Forelimb muscle (tissue), 1 donor: ENCODE data around the gene MUSTN1. TPM values are rescaled to one million over a fixed set of nuclear protein-coding genes. Genes with fewer than 3 reads are reported as not detected.

ENCODE experiments used
- DNase-seq: peaks from one replicate; pipeline ENCODE4 v3.0.0-alpha.2; 2013; ENCODE audit warnings: low read depth
- polyA plus RNA-seq: library from polyadenylated mRNA; unstranded; fragments of 120-200 nt; gene quantifications from one replicate; pipeline ENCODE4 v1.2.1, GENCODE V29; 2013; ENCODE audit not compliant: insufficient read length

The MUSTN1 gene
- polyA plus RNA-seq, 1 donor: 169 TPM

DNA sequence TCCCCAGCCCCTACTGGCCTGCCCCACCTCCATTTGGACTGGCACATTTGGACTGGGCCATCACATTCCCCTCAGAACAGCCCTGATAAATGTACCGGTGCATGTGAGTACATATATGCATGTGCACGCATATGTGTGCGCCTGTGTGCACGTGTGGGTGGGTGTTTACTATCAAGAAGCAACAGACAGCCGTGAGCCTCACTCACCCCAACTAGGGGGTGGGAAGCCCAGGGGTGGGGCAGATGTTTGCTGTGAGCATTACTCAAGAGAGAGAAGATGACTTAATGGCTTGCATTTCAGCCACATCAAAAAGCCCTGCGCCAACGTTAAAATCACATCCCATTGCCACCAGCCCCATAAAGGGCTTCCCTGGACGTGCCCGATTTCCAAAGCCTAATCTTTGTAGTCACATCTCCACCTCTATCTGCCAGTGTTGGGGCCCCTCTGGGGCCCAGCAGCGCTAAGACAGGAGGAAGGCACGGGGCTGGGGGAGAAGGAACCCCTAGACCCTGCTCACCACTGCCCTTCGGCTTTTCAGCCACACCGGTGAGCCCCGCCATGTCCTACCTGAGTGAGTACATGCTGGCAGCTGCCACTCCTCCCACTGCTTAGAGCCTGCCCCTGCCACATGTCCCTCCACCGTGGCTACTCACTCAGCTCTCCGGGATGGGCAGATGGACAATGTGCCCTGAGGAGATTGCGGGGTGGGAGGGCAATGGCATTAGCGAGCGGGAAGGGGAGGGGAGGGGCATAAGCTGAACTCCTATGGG lies 29.4 kb downstream of the MUSTN1 start:
- no peak for DNase-seq

DNA sequence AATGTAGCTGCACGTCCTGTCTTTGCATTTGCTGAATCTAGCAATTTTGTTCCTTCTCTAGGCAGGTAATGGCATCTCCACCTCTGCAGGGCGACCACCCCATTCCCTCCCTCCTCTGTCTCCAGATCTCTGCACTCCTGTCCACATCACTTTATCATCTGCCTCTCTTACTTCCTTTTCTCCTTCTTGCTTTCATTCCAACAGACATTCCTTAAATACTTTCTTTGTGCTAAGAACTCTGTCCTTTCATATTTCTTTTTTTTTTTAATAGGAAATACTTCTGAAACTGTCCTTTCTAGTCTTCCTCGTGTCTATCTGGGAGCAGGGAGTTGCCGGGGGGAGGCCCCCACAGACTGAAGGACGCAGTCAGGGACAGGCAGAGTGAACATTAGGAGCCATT lies 33.0 kb downstream of the MUSTN1 start:
- no peak for DNase-seq

DNA sequence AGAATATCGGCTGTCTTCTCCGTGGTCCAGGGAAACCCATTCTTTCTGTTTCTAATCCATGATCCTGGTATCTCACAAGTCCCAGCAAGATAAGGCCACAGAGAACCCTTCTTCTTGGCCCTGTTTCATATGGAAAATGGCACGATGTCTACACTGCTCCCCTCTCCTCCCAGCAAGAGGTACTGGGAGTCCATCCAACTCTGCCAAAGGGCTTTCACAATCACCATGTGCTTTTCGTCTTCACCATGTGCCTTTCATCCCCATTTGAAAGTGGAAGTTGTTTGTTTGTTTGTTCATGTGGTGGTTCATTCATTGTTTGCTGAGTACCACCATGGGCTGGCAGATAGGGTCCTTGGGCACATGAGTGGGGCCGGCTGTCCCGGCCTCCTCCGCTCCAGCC lies 34.7 kb downstream of the MUSTN1 start:
- no peak for DNase-seq

DNA sequence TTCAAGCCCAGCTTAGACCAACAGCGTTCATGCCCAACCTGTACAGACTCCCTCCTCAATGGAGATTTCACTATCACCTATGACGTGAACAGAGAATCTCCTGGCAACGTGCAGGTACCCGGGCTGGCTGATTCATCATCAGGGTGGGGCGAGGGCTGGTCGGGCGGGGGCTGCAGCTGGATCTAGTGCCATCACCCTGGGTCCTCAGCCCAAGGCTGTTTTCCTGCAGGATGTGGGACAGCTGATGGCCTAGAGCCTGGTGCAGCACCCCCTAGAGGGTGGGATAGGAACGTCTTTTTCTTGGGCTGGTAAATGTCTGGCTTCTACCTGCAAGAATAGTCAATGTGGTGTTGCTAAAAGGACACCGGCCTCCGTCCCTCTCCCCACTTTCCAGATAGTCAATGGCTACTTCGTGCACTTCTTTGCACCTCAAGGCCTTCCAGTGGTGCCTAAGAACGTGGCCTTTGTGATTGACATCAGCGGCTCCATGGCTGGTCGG lies 35.8 kb downstream of the MUSTN1 start:
- DNase-seq: no peak

DNA sequence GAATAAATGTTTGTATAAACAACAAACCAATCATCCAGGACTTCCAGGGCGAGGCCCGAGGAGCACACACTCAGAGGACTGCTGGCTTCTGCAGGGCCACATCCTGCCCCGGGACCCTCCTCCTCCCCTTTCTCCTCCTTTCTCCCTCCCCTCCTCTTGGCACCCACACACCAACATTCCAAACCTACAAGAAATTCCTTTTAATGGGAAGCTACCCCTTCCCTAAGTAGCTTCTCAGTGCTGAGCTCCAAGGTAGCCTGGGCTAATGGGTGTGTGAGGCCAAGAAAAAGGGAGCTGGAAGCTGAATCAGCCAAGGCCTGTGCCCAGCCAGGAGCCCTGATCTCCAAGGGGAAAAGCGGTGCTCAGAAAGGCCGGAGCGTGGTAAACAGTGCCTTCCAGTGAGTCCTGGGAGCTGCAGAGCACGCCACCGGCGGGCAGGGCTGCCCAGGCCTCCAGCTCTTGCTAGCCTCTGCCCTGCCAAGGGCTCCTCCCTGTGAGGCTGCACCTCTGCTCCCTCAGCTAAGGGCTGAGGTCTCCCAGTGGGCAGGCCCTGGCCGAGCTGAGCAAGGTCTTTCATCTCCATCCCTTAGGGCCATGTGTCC lies 36.3 kb downstream of the MUSTN1 start:
- DNase-seq: no peak

DNA sequence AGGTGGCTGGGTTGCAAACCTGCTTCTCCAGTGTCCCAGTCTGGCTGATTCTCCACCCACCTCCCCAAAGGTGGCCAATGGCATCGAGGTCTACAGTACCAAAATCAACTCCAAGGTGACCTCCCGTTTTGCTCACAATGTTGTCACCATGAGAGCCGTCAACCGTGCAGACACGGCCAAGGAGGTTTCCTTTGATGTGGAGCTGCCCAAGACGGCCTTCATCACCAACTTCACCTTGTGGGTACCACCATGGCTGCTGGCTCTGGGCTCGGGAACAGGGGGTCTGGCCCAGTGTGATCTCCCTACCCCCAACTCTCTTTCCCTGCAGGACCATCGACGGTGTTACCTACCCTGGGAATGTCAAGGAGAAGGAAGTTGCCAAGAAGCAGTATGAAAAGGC lies 38.4 kb downstream of the MUSTN1 start:
- DNase-seq: no peak

DNA sequence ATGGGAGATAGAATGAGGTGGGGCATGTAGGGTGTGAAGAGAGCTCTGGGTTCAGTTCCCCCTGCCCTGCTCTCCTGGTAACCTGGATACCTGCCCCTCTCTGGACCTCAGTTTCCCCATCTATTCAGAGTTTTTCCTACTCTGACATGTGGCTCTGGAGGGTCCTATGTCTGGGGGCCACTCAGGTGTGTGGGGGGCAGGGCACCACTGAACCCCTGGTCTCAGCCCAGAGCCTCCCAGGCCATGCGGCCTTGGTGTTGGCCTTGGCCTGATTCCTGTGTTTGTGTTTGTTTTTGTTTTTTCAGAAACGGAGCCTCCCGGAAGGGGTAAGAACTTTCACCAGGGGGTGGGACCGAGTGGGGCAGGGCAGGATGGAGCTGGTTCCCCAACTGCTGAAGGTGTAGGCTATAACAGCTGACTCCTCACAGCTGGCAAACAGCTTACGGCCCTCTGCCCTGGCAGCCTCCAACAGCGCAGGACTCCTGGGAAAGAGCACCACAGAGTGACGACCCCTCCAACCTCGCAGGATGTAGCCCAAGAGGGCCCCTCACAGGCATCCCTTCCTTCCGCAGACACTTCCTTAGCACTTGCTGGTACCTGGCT lies 39.4 kb downstream of the MUSTN1 start:
- no peak for DNase-seq

DNA sequence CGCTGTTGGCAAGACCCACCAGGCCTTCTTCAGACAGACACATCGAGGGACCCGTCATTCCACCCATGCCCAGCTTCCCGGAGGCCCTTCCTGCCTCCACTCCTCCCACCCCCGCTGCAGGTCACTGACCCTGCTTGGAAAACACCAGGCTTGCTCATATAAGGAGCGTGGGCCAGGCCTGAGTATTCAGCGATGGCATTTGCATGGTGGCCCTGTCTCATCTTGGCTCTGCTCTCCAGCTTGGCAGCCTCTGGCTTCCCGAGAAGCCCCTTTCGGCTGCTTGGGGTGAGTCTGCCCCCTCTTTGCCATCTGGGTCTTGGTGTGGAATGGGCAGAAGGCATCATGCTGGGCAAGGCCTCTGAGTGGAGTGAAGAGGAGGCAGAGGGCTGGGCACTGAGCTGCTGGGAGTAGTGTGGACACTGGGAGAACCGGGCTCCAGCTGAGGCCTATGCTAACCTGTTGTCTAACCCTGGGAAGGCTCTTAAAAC lies 40.2 kb downstream of the MUSTN1 start, which contains the start of gene ITIH3:
TSS of gene ITIH3 (plus strand) at position 185 of the 488 bp plus-strand sequence. CDS start at position 193, 8 bp downstream.
- DNase-seq: no peak

DNA sequence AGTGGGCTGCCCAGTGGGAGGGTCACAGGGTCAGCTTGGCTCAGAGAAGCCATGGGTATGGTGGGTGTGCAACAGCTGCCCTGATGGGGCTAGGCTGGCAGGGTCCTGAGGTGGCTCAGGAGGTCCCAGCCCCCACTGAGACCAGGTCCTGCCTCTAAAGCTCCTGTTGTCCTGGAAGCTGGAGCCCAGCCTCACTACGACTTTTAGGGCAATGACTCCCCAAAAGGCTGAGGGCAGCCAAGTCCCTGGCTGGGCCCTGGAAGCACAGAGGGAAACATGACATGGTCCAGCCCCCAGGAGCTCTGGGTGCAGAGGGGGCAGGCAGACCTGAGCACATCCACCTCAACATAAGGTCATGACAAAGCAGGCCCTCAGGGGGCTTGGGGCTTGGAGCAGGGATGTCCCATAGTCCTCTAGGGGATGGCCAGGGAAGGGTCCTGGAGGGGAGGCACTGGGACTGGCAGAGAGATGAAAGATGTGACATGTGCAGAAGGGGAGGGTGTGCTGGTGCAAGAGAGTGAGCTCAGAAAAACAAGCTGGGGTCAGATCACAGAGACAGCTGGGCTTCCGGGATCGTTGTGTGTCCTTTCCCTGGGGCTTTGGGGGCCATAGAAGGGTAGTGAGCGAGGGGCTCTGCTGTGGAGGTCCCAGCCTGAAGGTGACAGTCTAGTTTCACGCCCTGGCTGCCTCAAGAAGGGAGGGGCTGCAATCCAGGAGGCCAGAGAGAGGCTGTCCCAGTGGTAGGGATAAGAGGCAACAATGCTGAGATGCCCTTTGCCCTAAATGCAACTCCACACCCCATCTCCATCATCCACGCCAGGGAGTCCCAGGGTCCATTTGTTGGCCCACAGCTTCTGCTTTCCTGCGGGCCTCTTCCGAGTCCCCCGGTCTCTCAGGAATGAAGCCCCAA lies 40.9 kb downstream of the MUSTN1 start:
- no peak for DNase-seq

DNA sequence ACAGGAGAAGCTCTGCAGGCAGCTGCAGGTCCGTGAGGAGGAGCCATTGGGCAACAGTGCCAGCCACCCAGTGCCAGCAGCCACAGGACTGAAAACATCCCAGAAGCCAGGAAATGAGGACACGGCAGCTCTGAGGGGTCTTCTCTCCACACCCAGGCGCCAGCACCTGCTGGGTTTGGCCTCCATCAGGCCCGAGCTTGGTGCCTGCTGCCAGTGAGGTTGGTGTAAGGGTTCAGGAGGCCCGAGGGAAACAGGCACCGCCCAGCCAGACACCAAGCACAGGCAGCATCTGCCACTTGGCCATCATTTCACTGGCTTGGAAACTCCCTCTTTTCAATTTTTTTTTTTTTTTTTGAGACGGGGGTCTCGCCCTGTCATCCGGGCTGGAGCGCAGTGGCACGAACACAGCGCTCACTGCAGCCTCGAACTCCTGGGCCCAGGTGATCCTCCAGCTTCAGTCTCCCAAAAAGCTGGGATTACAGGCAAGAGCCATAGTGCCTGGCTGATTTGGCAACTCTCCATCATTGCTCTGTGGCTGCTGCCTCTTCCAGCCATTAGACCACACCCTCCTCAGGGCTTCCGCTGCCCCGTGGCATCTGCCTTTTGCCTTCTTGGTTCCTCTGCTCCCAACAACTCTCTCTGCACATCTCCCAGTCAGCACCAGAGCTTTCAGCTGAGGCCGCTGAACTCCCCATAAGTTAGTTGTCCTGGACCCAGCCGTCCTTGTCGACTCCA lies 41.7 kb downstream of the MUSTN1 start:
- DNase-seq: no peak

DNA sequence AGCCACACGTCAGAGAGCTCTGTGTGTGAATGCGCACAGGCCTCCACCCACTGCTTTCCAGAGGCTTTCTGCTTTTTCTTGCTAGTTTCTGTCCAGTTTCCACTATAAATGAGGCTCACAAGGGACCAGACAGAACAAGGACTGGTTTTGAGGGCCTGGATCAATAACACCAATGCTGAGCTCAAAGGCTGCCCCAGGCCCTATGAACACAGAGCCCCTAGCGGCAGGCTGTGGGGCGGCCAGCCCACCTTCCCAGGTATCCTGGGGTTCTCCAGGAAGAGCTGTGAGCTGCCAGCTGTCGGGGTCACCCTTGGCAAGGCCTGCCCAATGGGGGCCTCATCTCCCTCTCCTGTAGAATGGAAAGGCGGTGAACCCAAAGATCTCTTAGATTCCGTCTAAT lies 42.4 kb downstream of the MUSTN1 start:
- DNase-seq: no peak

DNA sequence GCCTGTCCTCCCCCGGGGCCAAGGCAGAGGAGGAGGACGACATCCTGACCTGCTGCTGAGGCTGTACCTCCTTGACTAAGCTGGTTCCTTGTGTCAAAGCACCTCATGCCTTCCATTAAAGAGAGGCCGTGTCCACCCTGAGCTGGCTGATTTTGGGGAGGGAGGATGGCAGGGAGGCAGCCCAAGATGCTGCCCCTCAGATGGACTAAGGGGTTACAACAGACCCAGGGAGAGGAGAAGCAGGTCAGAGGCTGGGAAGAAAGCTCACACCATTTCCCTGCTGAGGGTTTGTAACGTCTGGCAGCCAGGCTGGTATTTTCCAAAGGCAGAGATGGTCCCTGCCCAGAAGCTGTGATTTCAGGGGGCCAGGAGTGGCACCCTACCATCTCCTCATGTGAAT lies 42.9 kb downstream of the MUSTN1 start:
- no peak for DNase-seq

DNA sequence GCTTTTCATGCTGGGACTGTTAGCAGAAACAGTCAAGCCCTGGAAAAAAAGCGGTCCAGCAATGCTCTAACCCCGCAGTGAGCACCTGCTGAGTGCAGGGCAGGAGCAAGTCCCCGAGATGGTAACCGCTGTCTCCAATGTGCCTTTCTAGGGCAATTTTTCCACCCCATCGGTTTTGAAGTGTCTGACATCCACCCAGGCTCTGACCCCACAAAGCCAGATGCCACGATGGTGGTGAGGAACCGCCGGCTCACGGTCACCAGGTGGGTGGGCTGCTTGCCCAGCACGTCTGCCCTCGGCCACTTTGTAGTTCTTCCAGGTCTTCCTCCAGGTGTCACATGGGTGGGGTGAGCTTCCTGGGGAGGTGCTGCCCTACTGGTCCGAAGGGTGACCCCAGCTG lies 43.5 kb downstream of the MUSTN1 start:
- no peak for DNase-seq

DNA sequence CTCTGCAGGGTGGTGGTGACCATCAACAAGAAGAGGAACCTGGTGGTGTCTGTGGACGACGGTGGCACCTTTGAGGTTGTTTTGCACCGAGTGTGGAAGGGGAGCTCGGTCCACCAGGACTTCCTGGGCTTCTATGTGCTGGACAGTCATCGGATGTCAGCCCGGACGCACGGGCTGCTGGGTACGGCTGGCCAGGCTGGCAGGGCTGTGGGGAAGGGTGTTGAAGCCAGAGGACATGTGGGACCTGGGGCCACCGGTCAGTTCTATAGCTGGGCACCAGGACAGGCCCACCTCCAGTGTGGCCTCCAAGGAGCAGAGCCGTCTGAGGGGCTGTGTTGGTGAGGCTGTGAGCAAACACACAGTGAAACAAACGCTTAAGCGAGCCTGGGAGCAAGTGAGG lies 44.1 kb downstream of the MUSTN1 start:
- DNase-seq: no peak

DNA sequence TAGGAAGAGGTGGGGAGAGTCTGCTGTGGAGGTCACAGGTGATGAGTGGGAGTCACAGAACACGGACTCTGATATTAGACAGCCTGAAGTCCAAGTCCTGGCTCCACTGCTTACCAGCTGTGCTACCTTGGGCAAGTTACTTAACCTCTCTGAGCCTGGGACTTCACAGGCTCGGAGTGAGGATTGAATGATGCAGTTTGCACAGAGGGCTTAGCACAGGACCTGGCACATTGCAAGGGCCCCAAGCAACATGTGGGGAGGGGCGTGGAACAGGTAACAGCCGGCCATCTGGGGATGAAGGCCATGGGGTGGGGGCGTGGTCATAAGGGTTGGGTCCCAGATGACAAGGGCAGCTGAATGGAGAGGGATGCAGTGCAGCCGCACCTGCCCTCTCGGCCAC lies 44.5 kb downstream of the MUSTN1 start:
- DNase-seq: no peak

DNA sequence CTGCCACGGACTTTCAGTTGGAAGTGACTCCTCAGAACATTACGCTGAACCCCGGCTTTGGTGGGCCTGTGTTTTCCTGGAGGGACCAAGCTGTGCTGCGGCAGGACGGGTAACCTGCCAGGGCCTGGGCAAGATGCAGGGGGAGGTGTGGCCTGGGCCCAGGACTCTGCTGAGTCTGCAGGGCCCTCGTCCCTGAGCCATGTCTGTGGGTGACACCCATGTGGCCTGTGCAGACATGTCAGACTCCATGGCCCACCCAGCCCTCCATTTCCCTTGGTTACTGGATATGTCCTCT lies 45.1 kb downstream of the MUSTN1 start:
- no peak for DNase-seq

DNA sequence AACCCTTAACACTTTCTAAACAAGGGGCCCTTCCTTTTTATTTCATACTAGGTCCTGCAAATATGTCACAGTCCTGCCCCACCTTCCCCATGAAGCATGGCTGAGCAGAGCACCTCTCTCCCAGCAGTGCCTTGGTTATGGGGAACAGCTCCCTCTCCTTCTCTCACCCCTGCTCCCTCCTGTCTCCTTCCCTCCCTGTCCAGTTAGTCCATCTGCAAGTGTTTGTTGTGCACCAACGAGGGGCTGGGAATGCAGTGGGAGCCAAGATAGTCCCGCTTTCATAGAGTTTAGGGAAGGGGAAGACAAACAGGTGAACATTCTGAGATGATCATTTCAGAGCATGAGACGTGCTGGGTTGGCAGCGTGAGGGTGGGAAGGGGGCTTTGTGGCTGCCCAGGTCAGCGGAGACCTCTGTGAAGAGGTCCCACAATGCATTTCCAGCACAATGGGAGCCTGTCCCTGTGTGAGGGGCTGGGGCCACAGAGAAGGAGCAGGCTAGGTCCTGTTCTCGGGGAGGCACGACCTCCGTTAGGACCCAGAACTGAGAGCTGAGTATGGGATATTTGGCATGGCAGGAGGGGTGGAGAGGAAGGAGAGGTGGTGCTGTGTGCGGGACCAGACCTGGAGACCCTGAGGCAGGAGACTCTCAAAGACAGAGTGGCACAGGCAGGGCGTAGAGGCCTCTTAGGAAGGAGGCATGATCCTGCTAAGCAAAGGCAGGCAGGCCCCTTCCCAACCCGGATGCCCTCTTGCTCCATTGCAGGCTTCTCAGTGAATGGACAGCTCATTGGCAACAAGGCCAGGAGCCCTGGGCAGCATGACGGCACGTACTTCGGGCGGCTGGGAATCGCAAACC lies 45.7 kb downstream of the MUSTN1 start:
- DNase-seq: no peak

DNA sequence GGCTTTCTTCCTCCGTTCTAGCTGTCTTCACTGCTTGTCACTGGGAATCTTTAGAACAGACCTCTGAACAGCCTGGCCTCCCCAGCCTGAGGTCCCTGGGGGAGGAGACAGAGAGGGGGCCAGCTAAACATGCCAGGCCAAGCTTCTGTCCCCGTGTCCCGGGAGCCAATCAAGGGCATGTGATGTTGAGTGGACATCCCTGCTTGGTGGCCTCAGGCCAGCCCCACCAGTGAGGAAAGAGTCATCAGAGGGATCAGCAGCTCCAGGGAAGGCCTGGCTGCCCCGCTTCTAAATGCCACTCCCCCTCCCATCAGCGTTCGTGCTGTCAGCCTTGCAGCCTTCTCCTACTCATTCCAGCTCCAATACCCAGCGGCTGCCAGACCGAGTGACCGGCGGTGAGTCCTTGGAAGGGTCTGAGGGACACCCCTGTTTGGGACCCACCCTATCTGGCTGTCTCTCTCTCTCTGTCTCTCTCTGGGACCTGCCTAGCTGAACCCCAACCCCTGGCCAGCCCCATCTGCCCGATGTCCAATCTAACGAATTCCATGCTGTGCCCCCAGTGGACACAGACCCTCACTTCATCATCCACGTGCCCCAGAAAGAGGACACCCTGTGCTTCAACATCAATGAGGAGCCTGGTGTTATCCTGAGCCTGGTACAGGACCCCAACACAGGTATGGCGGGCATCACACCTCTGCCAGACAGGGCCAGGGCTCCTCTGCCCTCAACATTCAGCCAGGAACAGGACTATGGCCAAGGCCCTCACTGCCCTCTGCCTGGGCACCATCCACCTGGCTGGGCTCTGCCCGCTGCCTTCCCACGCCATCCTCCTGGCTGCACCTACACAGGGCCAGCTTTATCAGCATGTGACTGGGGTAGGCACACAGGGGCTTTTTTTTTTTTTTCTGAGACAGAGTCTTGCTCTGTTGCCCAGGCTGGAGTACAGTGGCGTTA lies 46.9 kb downstream of the MUSTN1 start:
- no peak for DNase-seq

DNA sequence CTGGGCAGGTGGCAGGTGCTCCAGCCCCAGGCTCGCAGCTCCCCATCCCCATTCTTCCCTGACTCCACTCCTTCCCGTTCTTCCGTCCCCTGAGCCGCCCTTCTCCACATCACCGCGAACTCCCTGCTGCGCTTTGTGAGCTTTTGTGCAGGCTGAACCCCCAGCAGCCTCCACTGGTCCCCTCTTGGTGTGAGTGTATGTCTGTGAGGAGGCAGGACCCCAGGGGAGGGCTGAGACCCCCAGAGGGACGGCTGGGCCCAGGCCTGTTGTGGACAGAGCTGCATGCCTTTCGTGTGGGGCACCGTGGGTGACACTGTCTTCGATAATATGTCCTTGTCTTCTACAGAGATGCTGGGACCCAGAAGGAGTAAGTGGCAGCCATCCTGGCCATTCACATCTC lies 47.6 kb downstream of the MUSTN1 start:
- no peak for DNase-seq
